GM19395 (cell line): ENCODE data around the gene TRAF3IP1.

ENCODE experiments used
- ATAC-seq: cut with Tn5 transposase; IDR thresholded peaks from one replicate; pipeline ENCODE4 v1.9.1; 2021; ENCODE audit warnings: mild to moderate bottlenecking, moderate library complexity; ENCODE audit not compliant: unreplicated experiment

TRAF3IP1 gene

GRCh38 chr2:238287737-238288649 lies 32.3 kb upstream of the TRAF3IP1 start, which contains the start of gene PER2:
Gene PER2, minus strand, starts transcription at chr2:238288610. Its CDS starts 10,674 bp downstream, at chr2:238277936.
- peak; percentile 35 for ATAC-seq

GRCh38 chr2:238288650-238289573 lies 31.4 kb upstream of the TRAF3IP1 start:
- peak; percentile 93 for ATAC-seq

- ATAC-seq: no peak
Observed at GRCh38 chr2:238289574-238289973, 30.7 kb upstream of the TRAF3IP1 start.

- no peak for ATAC-seq
Observed at GRCh38 chr2:238290091-238290509, 30.2 kb upstream of the TRAF3IP1 start.

GRCh38 chr2:238290715-238291549 lies 29.4 kb upstream of the TRAF3IP1 start:
- no peak for ATAC-seq

GRCh38 chr2:238291550-238292281 lies 28.6 kb upstream of the TRAF3IP1 start:
- no peak for ATAC-seq

GRCh38 chr2:238294046-238294392 lies 26.3 kb upstream of the TRAF3IP1 start:
- no peak for ATAC-seq

- no peak for ATAC-seq
Observed at GRCh38 chr2:238294393-238295143, 25.8 kb upstream of the TRAF3IP1 start.

- ATAC-seq: no peak
Observed at GRCh38 chr2:238295144-238296112, 24.9 kb upstream of the TRAF3IP1 start.

- ATAC-seq: no peak
Observed at GRCh38 chr2:238296638-238297457, 23.5 kb upstream of the TRAF3IP1 start.

- no peak for ATAC-seq
Observed at GRCh38 chr2:238299803-238300202, 20.5 kb upstream of the TRAF3IP1 start.

- ATAC-seq: no peak
Observed at GRCh38 chr2:238302087-238302486, 18.2 kb upstream of the TRAF3IP1 start.

- ATAC-seq: no peak
Observed at GRCh38 chr2:238302751-238303150, 17.6 kb upstream of the TRAF3IP1 start.

GRCh38 chr2:238304116-238304515 lies 16.2 kb upstream of the TRAF3IP1 start:
- ATAC-seq: no peak

- ATAC-seq: no peak
Observed at GRCh38 chr2:238305092-238305862, 15.0 kb upstream of the TRAF3IP1 start.

- ATAC-seq: no peak
Observed at GRCh38 chr2:238305965-238306671, 14.2 kb upstream of the TRAF3IP1 start.
